ENCODE results near the gene FOXO6. TPM values are rescaled to one million over a fixed set of nuclear protein-coding genes. Genes with fewer than 3 reads are reported as not detected.

FOXO6 gene
- total and polyA plus RNA-seq, 2 donors (not counting 1 experiment from before 2014, with no cell fraction given) = 0.06 to 0.15 TPM

- peaks cover 7% of the 10 kb centered on the region for H3K4me1 Mint-ChIP-seq
Observed at GRCh38 chr1:41355356-41355755, 5.9 kb upstream of the FOXO6 start.

GRCh38 chr1:41355761-41356160, 5.5 kb upstream of the FOXO6 start:
- no peak overlapping the region for H3K27ac Mint-ChIP-seq
- DNase-seq = no peak
- no peaks in the 10 kb centered on the region for H3K9me3 Mint-ChIP-seq (ENCODE audit: insufficient read depth)

More at GRCh38 chr1:41355356-41355755, 5.9 kb upstream of the FOXO6 start:
- no peak overlapping the region for H3K4me2 ChIP-seq (replicated peaks; ENCODE audit: low read depth, low read length, poor library complexity, severe bottlenecking)
- H4K20me1 ChIP-seq (ENCODE audit: control insufficient read depth, insufficient read depth, low read length, poor library complexity, severe bottlenecking) = no peaks in the 10 kb centered on the region
- no peak for DNase-seq
- TF ChIP-seq CTCF (IDR thresholded peaks at IDR 0.05) = no peak
- no peak for TF ChIP-seq EZH2 (IDR thresholded peaks at IDR 0.05; ENCODE audit: borderline replicate concordance, insufficient read depth, low read depth, low read length, poor library complexity, severe bottlenecking)
- no peaks in the 10 kb centered on the region for H3K36me3 ChIP-seq (replicated peaks in 1 of 2; ENCODE audit: control extremely low read depth in 1 of 2, control insufficient read depth in 1 of 2, extremely low read depth in 1 of 2, insufficient read depth in 2 of 2, low read length in 1 of 2)
- H2AFZ ChIP-seq (ENCODE audit: insufficient read depth, low read depth, low read length, poor library complexity, severe bottlenecking) = no peak overlapping the region
- no peaks in the 10 kb centered on the region for H3K79me2 ChIP-seq (ENCODE audit: control insufficient read depth, insufficient read depth, low read length)
- intact Hi-C loops (cut with micrococcal nuclease) = no loop called here
- H3K27me3 ChIP-seq (replicated peaks in 1 of 4; ENCODE audit: control extremely low read depth in 1 of 4, control insufficient read depth in 3 of 4, insufficient read depth in 4 of 4, low read length in 3 of 4) = peaks cover 0 to 33% (median 9%) of the 10 kb centered on the region in 4 experiments
- peaks cover under 1 to 9% of the 10 kb centered on the region in 2 donors for H3K4me1 ChIP-seq (ENCODE audit: control insufficient read depth in 2 of 2, insufficient read depth in 2 of 2, low read length in 2 of 2)
- Mint-ChIP-seq H3K4me3 (no peak overlapping the region), H3K9me3 (ENCODE audit: insufficient read depth) (no peaks in the 10 kb centered on the region), H3K27ac (no peak overlapping the region), H3K27me3 (peaks cover 24% of the 10 kb centered on the region)
- H3K9me3 ChIP-seq (ENCODE audit: control extremely low read depth in 1 of 3, control insufficient read depth in 2 of 3, insufficient read depth in 1 of 3, low read length in 2 of 3) = peaks cover 0 to 2% (median 0%) of the 10 kb centered on the region in 3 donors
- no peak for ATAC-seq (ENCODE audit: low read depth)
- POLR2A ChIA-PET = no interaction called here
- no peak overlapping the region for H3K4me3 ChIP-seq (ENCODE audit: control extremely low read depth in 1 of 5, extremely low read depth in 1 of 5, insufficient read depth in 1 of 5, low read depth in 2 of 5, low read length in 4 of 5)
- 100% methylated on average over 1 of the region's 1 CpG for WGBS (ENCODE audit: insufficient coverage)
- no peak overlapping the region for H3K27ac ChIP-seq (ENCODE audit: low read length in 2 of 2)
- no peak overlapping the region for H3K9ac ChIP-seq (ENCODE audit: low read length)
- CTCF ChIA-PET = interaction anchor here (1.0 kb wide), 1 partner anchor 71 kb away, joined by 3 read pairs; no protein-coding TSS in a partner anchor

More at GRCh38 chr1:41355761-41356160, 5.5 kb upstream of the FOXO6 start:
- CTCF ChIA-PET = interaction anchor here (1.0 kb wide), 1 partner anchor 71 kb away, joined by 3 read pairs; no protein-coding TSS in a partner anchor
- Histone ChIP-seq H2AFZ (ENCODE audit: insufficient read depth, low read depth, low read length, poor library complexity, severe bottlenecking) (no peak overlapping the region), H3K27me3 (replicated peaks in 1 of 4; ENCODE audit: control extremely low read depth in 1 of 4, control insufficient read depth in 3 of 4, insufficient read depth in 4 of 4, low read length in 3 of 4) (peaks cover 0 to 33% (median 9%) of the 10 kb centered on the region in 4 experiments), H3K36me3 (replicated peaks in 1 of 2; ENCODE audit: control extremely low read depth in 1 of 2, control insufficient read depth in 1 of 2, extremely low read depth in 1 of 2, insufficient read depth in 2 of 2, low read length in 1 of 2) (no peaks in the 10 kb centered on the region), H3K4me2 (replicated peaks; ENCODE audit: low read depth, low read length, poor library complexity, severe bottlenecking) (no peak overlapping the region), H3K4me1 (ENCODE audit: control insufficient read depth in 2 of 2, insufficient read depth in 2 of 2, low read length in 2 of 2) (peaks cover 5 to 13% of the 10 kb centered on the region in 2 donors), H3K79me2 (ENCODE audit: control insufficient read depth, insufficient read depth, low read length) (no peaks in the 10 kb centered on the region), H3K27ac (ENCODE audit: low read length in 2 of 2) (no peak overlapping the region), H3K9ac (ENCODE audit: low read length) (no peak overlapping the region), H3K4me3 (ENCODE audit: control extremely low read depth in 1 of 5, extremely low read depth in 1 of 5, insufficient read depth in 1 of 5, low read depth in 2 of 5, low read length in 4 of 5) (no peak overlapping the region), H3K9me3 (ENCODE audit: control extremely low read depth in 1 of 3, control insufficient read depth in 2 of 3, insufficient read depth in 1 of 3, low read length in 2 of 3) (peaks cover 0 to under 1% (median 0%) of the 10 kb centered on the region in 3 donors), H4K20me1 (ENCODE audit: control insufficient read depth, insufficient read depth, low read length, poor library complexity, severe bottlenecking) (no peaks in the 10 kb centered on the region)
- POLR2A ChIA-PET = no interaction called here
- Mint-ChIP-seq H3K4me3 (no peak overlapping the region), H3K4me1 (peaks cover 11% of the 10 kb centered on the region), H3K27me3 (peaks cover 24% of the 10 kb centered on the region)
- no peak for ATAC-seq (ENCODE audit: low read depth)
- TF ChIP-seq EZH2 (IDR thresholded peaks at IDR 0.05; ENCODE audit: borderline replicate concordance, insufficient read depth, low read depth, low read length, poor library complexity, severe bottlenecking) = no peak
- no peak for TF ChIP-seq CTCF (IDR thresholded peaks at IDR 0.05)
- 85% methylated on average over 6 of the region's 6 CpGs for WGBS (ENCODE audit: insufficient coverage)
- intact Hi-C loops (cut with micrococcal nuclease) = no loop called here

Measured in B cell (primary cell).